Hepatocyte (in vitro differentiated cells): ENCODE results near the gene MRPL20.

Experiments
- CTCF ChIP-seq: fragments of 200-600 bp; sonication (generic); IDR thresholded peaks from 2 replicates; pipeline ENCODE4 v1.5.1; 2016; ENCODE audit warnings: antibody characterized with exemption, mild to moderate bottlenecking; ENCODE audit not compliant: poor library complexity
- EZH2phosphoT487 ChIP-seq: fragments of 200-600 bp; sonication (generic); IDR thresholded peaks from one replicate; pipeline ENCODE4 v1.6.1; 2018; ENCODE audit warnings: antibody characterized with exemption, mild to moderate bottlenecking, low read depth, moderate library complexity; ENCODE audit not compliant: unreplicated experiment, severe bottlenecking

- no peak for TF ChIP-seq CTCF
- TF ChIP-seq EZH2phosphoT487 = no peak
Observed at GRCh38 chr1:1354271-1355247, 52.5 kb downstream of the MRPL20 start.
